ENCODE measurements around the gene GSTO2. TPM values are rescaled to one million over a fixed set of nuclear protein-coding genes. Genes with fewer than 3 reads are reported as not detected.

GSTO2 gene
- total and polyA plus RNA-seq, 2 donors (not counting 1 experiment from before 2014, with no cell fraction given) = 2.9 to 3.1 TPM

GRCh38 chr10:104318810-104319741 lies 50.1 kb downstream of the GSTO2 start:
- no peak overlapping the region for H3K4me3 ChIP-seq (replicated peaks in 1 of 4; ENCODE audit: control extremely low read depth in 1 of 4, insufficient read depth in 1 of 4, low read depth in 3 of 4, low read length in 4 of 4)
- peak overlapping the region; percentile 28 for H3K9ac ChIP-seq (ENCODE audit: insufficient read depth, low read length)

GRCh38 chr10:104321226-104321625 lies 52.2 kb downstream of the GSTO2 start:
- no peak for DNase-seq (ENCODE audit: low read depth in 2 of 2)
- Histone ChIP-seq H3K27ac (ENCODE audit: insufficient read depth, low read length) (no peak overlapping the region), H3K27me3 (ENCODE audit: control insufficient read depth, insufficient read depth, low read length) (no peaks in the 10 kb centered on the region), H4K20me1 (ENCODE audit: control insufficient read depth, extremely low read depth, insufficient read depth, low read length) (no peaks in the 10 kb centered on the region), H3K4me1 (ENCODE audit: control insufficient read depth, extremely low read depth, insufficient read depth, low read length) (peaks cover 43% of the 10 kb centered on the region), H3K9ac (ENCODE audit: insufficient read depth, low read length) (no peak overlapping the region), H3K9me3 (ENCODE audit: control insufficient read depth, insufficient read depth, low read depth, low read length) (no peaks in the 10 kb centered on the region), H3K36me3 (ENCODE audit: control insufficient read depth, insufficient read depth, low read length) (peaks cover 6% of the 10 kb centered on the region), H3K79me2 (ENCODE audit: control insufficient read depth, insufficient read depth, low read length) (peaks cover 97% of the 10 kb centered on the region), H3K4me3 (replicated peaks in 1 of 4; ENCODE audit: control extremely low read depth in 1 of 4, insufficient read depth in 1 of 4, low read depth in 3 of 4, low read length in 4 of 4) (no peak overlapping the region), H2AFZ (ENCODE audit: low read length) (no peak overlapping the region), H3K4me2 (ENCODE audit: extremely low read depth, insufficient read depth, low read length) (no peak overlapping the region)
- no peak for TF ChIP-seq CTCF (conservative IDR thresholded peaks at IDR 0.05 in 1 of 2, IDR thresholded peaks at IDR 0.05 in 1 of 2; ENCODE audit: low read depth in 1 of 2, low read length in 2 of 2)
- no peak for TF ChIP-seq EZH2 (IDR thresholded peaks at IDR 0.05; ENCODE audit: low read length, missing control alignments)

More at GRCh38 chr10:104318810-104319741, 50.1 kb downstream of the GSTO2 start:
- TF ChIP-seq EZH2 (IDR thresholded peaks at IDR 0.05; ENCODE audit: low read length, missing control alignments) (no peak), CTCF (conservative IDR thresholded peaks at IDR 0.05 in 1 of 2, IDR thresholded peaks at IDR 0.05 in 1 of 2; ENCODE audit: low read depth in 1 of 2, low read length in 2 of 2) (no peak)
- H3K9me3 ChIP-seq (ENCODE audit: control insufficient read depth, insufficient read depth, low read depth, low read length) = no peaks in the 10 kb centered on the region
- H3K79me2 ChIP-seq (ENCODE audit: control insufficient read depth, insufficient read depth, low read length) = peaks cover 97% of the 10 kb centered on the region
- no peaks in the 10 kb centered on the region for H4K20me1 ChIP-seq (ENCODE audit: control insufficient read depth, extremely low read depth, insufficient read depth, low read length)
- DNase-seq (ENCODE audit: low read depth in 2 of 2) = peak in 1 of 2 donors; percentile 96
- H3K27ac ChIP-seq (ENCODE audit: insufficient read depth, low read length) = peak overlapping the region; percentile 69
- no peak overlapping the region for H3K4me2 ChIP-seq (ENCODE audit: extremely low read depth, insufficient read depth, low read length)
- peaks cover 43% of the 10 kb centered on the region for H3K4me1 ChIP-seq (ENCODE audit: control insufficient read depth, extremely low read depth, insufficient read depth, low read length)
- no peaks in the 10 kb centered on the region for H3K27me3 ChIP-seq (ENCODE audit: control insufficient read depth, insufficient read depth, low read length)
- H2AFZ ChIP-seq (ENCODE audit: low read length) = no peak overlapping the region
- H3K36me3 ChIP-seq (ENCODE audit: control insufficient read depth, insufficient read depth, low read length) = peaks cover 16% of the 10 kb centered on the region

DNA sequence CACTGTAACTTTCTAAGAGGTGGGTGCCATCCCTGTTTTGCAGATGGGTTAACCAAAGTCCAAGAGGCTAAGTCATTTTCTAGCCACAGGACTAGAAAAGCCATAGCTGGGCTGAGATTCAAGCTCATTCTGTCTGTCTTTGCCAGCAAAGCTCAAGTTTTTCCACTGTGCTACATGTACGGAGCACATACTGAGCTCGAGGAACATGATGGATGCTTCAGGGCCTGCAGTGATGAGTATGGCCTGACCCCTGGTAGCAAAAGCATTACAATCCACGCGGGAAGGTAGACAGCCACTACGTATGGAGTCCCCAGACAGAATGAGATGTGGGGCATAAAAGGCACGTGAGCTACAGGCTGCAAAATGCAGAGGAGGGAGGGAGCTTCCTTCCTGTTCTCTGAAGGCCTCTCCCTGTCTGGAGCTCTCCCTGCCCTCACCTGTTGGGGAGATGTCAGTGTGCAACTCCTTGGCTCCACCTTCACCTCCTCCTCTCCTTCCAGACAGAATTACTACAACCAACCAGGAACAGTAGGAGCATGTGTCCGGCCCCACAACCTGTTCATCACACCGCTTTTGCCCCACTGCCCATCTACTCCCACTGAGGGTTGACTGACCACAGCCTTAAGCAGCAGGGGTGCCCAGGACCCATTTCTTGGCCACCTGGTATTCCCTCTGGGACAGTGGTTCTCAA lies 52.9 kb downstream of the GSTO2 start:
- Histone ChIP-seq H3K79me2 (ENCODE audit: control insufficient read depth, insufficient read depth, low read length) (peaks cover 97% of the 10 kb centered on the region), H3K9me3 (ENCODE audit: control insufficient read depth, insufficient read depth, low read depth, low read length) (no peaks in the 10 kb centered on the region), H2AFZ (ENCODE audit: low read length) (no peak overlapping the region), H3K27ac (ENCODE audit: insufficient read depth, low read length) (no peak overlapping the region), H3K4me1 (ENCODE audit: control insufficient read depth, extremely low read depth, insufficient read depth, low read length) (peaks cover 46% of the 10 kb centered on the region), H4K20me1 (ENCODE audit: control insufficient read depth, extremely low read depth, insufficient read depth, low read length) (no peaks in the 10 kb centered on the region), H3K4me3 (replicated peaks in 1 of 4; ENCODE audit: control extremely low read depth in 1 of 4, insufficient read depth in 1 of 4, low read depth in 3 of 4, low read length in 4 of 4) (no peak overlapping the region), H3K4me2 (ENCODE audit: extremely low read depth, insufficient read depth, low read length) (peak overlapping the region; percentile 26), H3K27me3 (ENCODE audit: control insufficient read depth, insufficient read depth, low read length) (no peaks in the 10 kb centered on the region), H3K36me3 (ENCODE audit: control insufficient read depth, insufficient read depth, low read length) (peaks cover 6% of the 10 kb centered on the region), H3K9ac (ENCODE audit: insufficient read depth, low read length) (no peak overlapping the region)
- DNase-seq (ENCODE audit: low read depth in 2 of 2) = peak in 1 of 2 donors; percentile 59
- TF ChIP-seq CTCF (conservative IDR thresholded peaks at IDR 0.05 in 1 of 2, IDR thresholded peaks at IDR 0.05 in 1 of 2; ENCODE audit: low read depth in 1 of 2, low read length in 2 of 2) (no peak), EZH2 (IDR thresholded peaks at IDR 0.05; ENCODE audit: low read length, missing control alignments) (no peak)

Measured in fibroblast of lung (primary cell).